ENCODE measurements around the gene UPK1B. TPM values are rescaled to one million over a fixed set of nuclear protein-coding genes. Genes with fewer than 3 reads are reported as not detected.
A peak's percentile ranks its signal among the peaks of the same experiment; 100 is the strongest.

UPK1B gene
- total RNA-seq, 2 donors from 2014 or later = 6.6 to 9.3 TPM

- intact Hi-C loops (cut with DNase I) = no loop called here
- H3K27me3 ChIP-seq = no peaks in the 10 kb centered on the region
- DNase-seq (no peak), ATAC-seq (no peak)
- H3K4me1 ChIP-seq = peaks cover 12% of the 10 kb centered on the region
- no peak overlapping the region for H3K27ac ChIP-seq
- no peaks in the 10 kb centered on the region for H3K9me3 ChIP-seq
- no peak overlapping the region for H3K4me3 ChIP-seq
- peaks cover 2 to 7% of the 10 kb centered on the region in 2 donors for H3K36me3 ChIP-seq (replicated peaks in 1 of 2; ENCODE audit: insufficient read depth in 1 of 2, low read depth in 2 of 2)
- TF ChIP-seq, protein P1, sequence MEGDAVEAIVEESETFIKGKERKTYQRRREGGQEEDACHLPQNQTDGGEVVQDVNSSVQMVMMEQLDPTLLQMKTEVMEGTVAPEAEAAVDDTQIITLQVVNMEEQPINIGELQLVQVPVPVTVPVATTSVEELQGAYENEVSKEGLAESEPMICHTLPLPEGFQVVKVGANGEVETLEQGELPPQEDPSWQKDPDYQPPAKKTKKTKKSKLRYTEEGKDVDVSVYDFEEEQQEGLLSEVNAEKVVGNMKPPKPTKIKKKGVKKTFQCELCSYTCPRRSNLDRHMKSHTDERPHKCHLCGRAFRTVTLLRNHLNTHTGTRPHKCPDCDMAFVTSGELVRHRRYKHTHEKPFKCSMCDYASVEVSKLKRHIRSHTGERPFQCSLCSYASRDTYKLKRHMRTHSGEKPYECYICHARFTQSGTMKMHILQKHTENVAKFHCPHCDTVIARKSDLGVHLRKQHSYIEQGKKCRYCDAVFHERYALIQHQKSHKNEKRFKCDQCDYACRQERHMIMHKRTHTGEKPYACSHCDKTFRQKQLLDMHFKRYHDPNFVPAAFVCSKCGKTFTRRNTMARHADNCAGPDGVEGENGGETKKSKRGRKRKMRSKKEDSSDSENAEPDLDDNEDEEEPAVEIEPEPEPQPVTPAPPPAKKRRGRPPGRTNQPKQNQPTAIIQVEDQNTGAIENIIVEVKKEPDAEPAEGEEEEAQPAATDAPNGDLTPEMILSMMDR (IDR thresholded peaks at IDR 0.05) = no peak
- TF ChIP-seq POLR2A (IDR thresholded peaks at IDR 0.05) = no peak
- WGBS, 2 donors = 81 to 88% methylated on average over 1 of the region's 1 CpG
Observed at GRCh38 chr3:119235151-119235550, 61.8 kb downstream of the UPK1B start.

GRCh38 chr3:119236756-119237155, 63.4 kb downstream of the UPK1B start:
- ATAC-seq = no peak
- H3K36me3 ChIP-seq (replicated peaks in 1 of 2; ENCODE audit: insufficient read depth in 1 of 2, low read depth in 2 of 2) = peaks cover 0 to 7% of the 10 kb centered on the region in 2 donors
- no peak overlapping the region for H3K4me3 ChIP-seq
- 75 to 96% methylated on average over 7 of the region's 7 CpGs for WGBS, 2 donors
- H3K27me3 ChIP-seq = no peaks in the 10 kb centered on the region
- no peak for TF ChIP-seq POLR2A (IDR thresholded peaks at IDR 0.05)
- TF ChIP-seq, protein P1 (IDR thresholded peaks at IDR 0.05) = no peak
- H3K9me3 ChIP-seq = no peaks in the 10 kb centered on the region
- H3K4me1 ChIP-seq = peaks cover 20% of the 10 kb centered on the region
- no peak for DNase-seq
- peak overlapping the region in 1 of 4 donors; percentile 13 for H3K27ac ChIP-seq
- intact Hi-C loops (cut with DNase I) = no loop called here

GRCh38 chr3:119237299-119237698, 63.9 kb downstream of the UPK1B start:
- intact Hi-C loops (cut with DNase I) = no loop called here

DNA sequence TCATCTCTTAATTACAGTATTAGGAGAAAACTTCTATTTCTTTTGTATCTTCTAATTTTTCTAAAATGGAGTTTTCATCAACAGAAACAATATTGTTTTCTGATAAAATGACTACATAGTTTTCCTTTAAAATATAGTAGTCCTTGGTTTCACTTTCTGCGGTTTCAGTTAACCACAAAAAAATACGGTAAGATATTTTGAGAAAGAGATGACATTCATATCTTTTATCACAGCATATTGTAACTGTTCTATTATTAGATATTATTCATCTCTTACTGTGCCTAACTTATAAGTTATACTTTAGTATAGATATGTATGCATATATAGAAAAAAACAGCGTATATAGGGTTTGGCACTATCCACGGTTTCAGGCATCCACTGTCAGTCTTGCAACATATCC, 65.0 kb downstream of the UPK1B start:
- Histone ChIP-seq H3K4me3 (no peak overlapping the region), H3K4me1 (peaks cover 20% of the 10 kb centered on the region), H3K27me3 (no peaks in the 10 kb centered on the region), H3K9me3 (no peaks in the 10 kb centered on the region), H3K27ac (peak overlapping the region in 2 of 4 donors; percentile 91 to 99), H3K36me3 (replicated peaks in 1 of 2; ENCODE audit: insufficient read depth in 1 of 2, low read depth in 2 of 2) (peaks cover 0 to 5% of the 10 kb centered on the region in 2 donors)
- 47 to 51% methylated on average over 4 of the region's 4 CpGs for WGBS, 2 donors
- ATAC-seq (no peak), DNase-seq (no peak)
- intact Hi-C loops (cut with DNase I) = no loop called here
- no peak for TF ChIP-seq POLR2A (IDR thresholded peaks at IDR 0.05)
- TF ChIP-seq, protein P1 (IDR thresholded peaks at IDR 0.05) = no peak

More at GRCh38 chr3:119237299-119237698, 63.9 kb downstream of the UPK1B start:
- peak overlapping the region in 1 of 4 donors; percentile 13 for H3K27ac ChIP-seq
- H3K4me1 ChIP-seq = peaks cover 20% of the 10 kb centered on the region
- ATAC-seq (no peak), DNase-seq (no peak)
- TF ChIP-seq, protein P1 (IDR thresholded peaks at IDR 0.05) = no peak
- TF ChIP-seq POLR2A (IDR thresholded peaks at IDR 0.05) = no peak
- no peak overlapping the region for H3K4me3 ChIP-seq
- no peaks in the 10 kb centered on the region for H3K27me3 ChIP-seq
- H3K36me3 ChIP-seq (replicated peaks in 1 of 2; ENCODE audit: insufficient read depth in 1 of 2, low read depth in 2 of 2) = peaks cover 0 to 7% of the 10 kb centered on the region in 2 donors
- H3K9me3 ChIP-seq = no peaks in the 10 kb centered on the region

GRCh38 chr3:119239206-119239820, 65.9 kb downstream of the UPK1B start:
- peaks cover 20% of the 10 kb centered on the region for H3K4me1 ChIP-seq
- ATAC-seq = no peak

More at GRCh38 chr3:119239206-119239820, 65.9 kb downstream of the UPK1B start:
- TF ChIP-seq, protein P1 (IDR thresholded peaks at IDR 0.05) = no peak
- TF ChIP-seq POLR2A (IDR thresholded peaks at IDR 0.05) = no peak
- 10 to 19% methylated on average over 5 of the region's 5 CpGs for WGBS, 2 donors
- Histone ChIP-seq H3K4me3 (peak overlapping the region in 1 of 2 donors; percentile 86), H3K36me3 (replicated peaks in 1 of 2; ENCODE audit: insufficient read depth in 1 of 2, low read depth in 2 of 2) (peaks cover 0 to 5% of the 10 kb centered on the region in 2 donors), H3K9me3 (no peaks in the 10 kb centered on the region), H3K27me3 (no peaks in the 10 kb centered on the region), H3K27ac (peak overlapping the region in 3 of 4 donors; percentile 91 to 99 (median 97))
- intact Hi-C loops (cut with DNase I) = no loop called here
- DNase-seq = no peak

All from body of pancreas (tissue), 4 donors.